H1 (cell line): Measurements from ENCODE around the gene LENG1. TPM values are rescaled to one million over a fixed set of nuclear protein-coding genes. Genes with fewer than 3 reads are reported as not detected.

ENCODE experiments used
- CTCF ChIA-PET: fragments of 300-600 bp; sonication (Branson Sonifier 250); formaldehyde crosslinking; loops from one replicate; lab custom pipeline; 2021; ENCODE audit not compliant: partially characterized antibody; lab: Charles Lee
- POLR2A ChIA-PET: fragments of 300-600 bp; sonication (Branson Sonifier 250); formaldehyde crosslinking; loops from one replicate; lab custom pipeline; 2021; ENCODE audit warnings: inconsistent platforms; ENCODE audit not compliant: partially characterized antibody; lab: Charles Lee
- DNase-seq, 2 experiments: peaks; one replicate each; pipeline versions ENCODE4 v3.0.0 to v3.0.0-alpha.2; 2010 to 2022; ENCODE audit warnings: low spot score in 2 of 2, low read depth in 1 of 2, mixed read lengths in 1 of 2
- FAIRE-seq: peaks from 2 replicates; lab custom pipeline; 2011; peaks lifted over from hg19 to GRCh38; lab: Jason Lieb, UNC
- H2AFZ ChIP-seq: 2 replicates; pipeline ENCODE4 v1.8.1; 2012; ENCODE audit warnings: low read length, inconsistent platforms
- H2AK5ac ChIP-seq: 2 replicates; pipeline ENCODE4 v1.6.1; 2013; ENCODE audit warnings: low read depth, low read length
- H2BK120ac ChIP-seq: replicated peaks from 2 replicates; pipeline ENCODE3; 2013; ENCODE audit warnings: low read depth, low read length, inconsistent platforms
- H2BK12ac ChIP-seq: 2 replicates; pipeline ENCODE4 v1.6.1; 2013; ENCODE audit warnings: low read depth, low read length
- H2BK15ac ChIP-seq: 2 replicates; pipeline ENCODE4 v1.6.1; 2013; ENCODE audit warnings: low read length
- H2BK20ac ChIP-seq: 2 replicates; pipeline ENCODE4 v1.6.1; 2013; ENCODE audit warnings: low read length
- H2BK5ac ChIP-seq: 2 replicates; pipeline ENCODE4 v1.6.1; 2013; ENCODE audit warnings: low read depth, low read length
- H3K14ac ChIP-seq: 2 replicates; pipeline ENCODE4 v1.6.1; 2013; ENCODE audit warnings: inconsistent platforms; ENCODE audit not compliant: insufficient read length
- H3K18ac ChIP-seq: 2 replicates; pipeline ENCODE4 v1.6.1; 2013; ENCODE audit warnings: low read length; ENCODE audit errors: extremely low read depth
- H3K23ac ChIP-seq: 2 replicates; pipeline ENCODE4 v1.6.1; 2013; ENCODE audit warnings: inconsistent platforms; ENCODE audit not compliant: insufficient read length
- H3K23me2 ChIP-seq: 2 replicates; pipeline ENCODE4 v1.6.1; 2013; ENCODE audit warnings: low read depth, low read length
- H3K27ac ChIP-seq: 2 replicates; pipeline ENCODE4 v1.6.1; 2011; ENCODE audit warnings: low read depth, low read length, inconsistent platforms
- H3K27me3 ChIP-seq, 4 experiments: replicated peaks in 1 of 4; 1 replicate in 1 of 4; 2 replicates in 3 of 4; pipeline versions ENCODE4 v1.6.1 to v1.8.1; 2011 to 2013; ENCODE audit warnings: low read length in 3 of 4, mild to moderate bottlenecking in 3 of 4, inconsistent platforms in 2 of 4, mixed read lengths in 2 of 4, moderate library complexity in 1 of 4; ENCODE audit not compliant: control insufficient read depth in 3 of 4, insufficient read depth in 3 of 4; ENCODE audit errors: extremely low read depth in 1 of 4
- H3K36me3 ChIP-seq, 4 experiments: 2 replicates each; pipeline versions ENCODE4 v1.6.1 to v1.8.1; 2011 to 2013; ENCODE audit warnings: mild to moderate bottlenecking in 4 of 4, low read length in 3 of 4, moderate library complexity in 2 of 4, control low read depth in 1 of 4, inconsistent platforms in 1 of 4; ENCODE audit not compliant: insufficient read depth in 4 of 4, control insufficient read depth in 2 of 4
- H3K4ac ChIP-seq: replicated peaks from 2 replicates; pipeline ENCODE3; 2013; ENCODE audit warnings: low read length, low read depth, mixed read lengths, inconsistent platforms; ENCODE audit not compliant: insufficient read length
- H3K4me1 ChIP-seq, 4 experiments: replicated peaks in 1 of 4; 1 replicate in 1 of 4; 2 replicates in 3 of 4; pipeline versions ENCODE4 v1.6.1 to v1.8.1; 2011 to 2013; ENCODE audit warnings: low read length in 3 of 4, inconsistent platforms in 2 of 4, mixed read lengths in 1 of 4; ENCODE audit not compliant: insufficient read depth in 4 of 4, control insufficient read depth in 3 of 4
- H3K4me2 ChIP-seq, 2 experiments: 2 replicates each; pipeline versions ENCODE4 v1.6.1 to v1.8.1; 2011 to 2013; ENCODE audit warnings: low read depth in 2 of 2, low read length in 2 of 2, control low read depth in 1 of 2, inconsistent platforms in 1 of 2, mild to moderate bottlenecking in 1 of 2; ENCODE audit not compliant: insufficient read depth in 1 of 2
- H3K4me3 ChIP-seq, 4 experiments: fragments of 200-600, 300-600 bp in 1 of 4; sonication (generic), shearing (Covaris generic), sonication (Bioruptor Twin) in 1 of 4; 2 replicates each; pipeline versions ENCODE4 v1.5.1 to v1.8.1; 2011 to 2016; ENCODE audit warnings: low read length in 4 of 4, low read depth in 3 of 4, control low read depth in 2 of 4, inconsistent platforms in 2 of 4, mild to moderate bottlenecking in 2 of 4, mixed read lengths in 1 of 4, moderate library complexity in 1 of 4; ENCODE audit not compliant: insufficient read depth in 2 of 4; ENCODE audit errors: extremely low read depth in 1 of 4
- H3K56ac ChIP-seq: replicated peaks from 2 replicates; pipeline ENCODE3; 2013; ENCODE audit warnings: low read depth, mild to moderate bottlenecking, mixed read lengths, low read length, inconsistent platforms; ENCODE audit not compliant: insufficient read length
- H3K79me1 ChIP-seq: 2 replicates; pipeline ENCODE4 v1.6.1; 2013; ENCODE audit warnings: low read depth, low read length, control low read depth
- H3K79me2 ChIP-seq, 2 experiments: 2 replicates each; pipeline versions ENCODE4 v1.6.1 to v1.8.1; 2012 to 2013; ENCODE audit warnings: low read length in 2 of 2, mild to moderate bottlenecking in 2 of 2, inconsistent platforms in 1 of 2; ENCODE audit not compliant: insufficient read depth in 2 of 2, control insufficient read depth in 1 of 2
- H3K9ac ChIP-seq, 4 experiments: replicated peaks in 1 of 4; 1 replicate in 1 of 4; 2 replicates in 3 of 4; pipeline versions ENCODE4 v1.6.1 to v1.8.1; 2011 to 2013; ENCODE audit warnings: low read depth in 3 of 4, low read length in 3 of 4, control low read depth in 2 of 4, mild to moderate bottlenecking in 2 of 4, moderate library complexity in 2 of 4, inconsistent platforms in 1 of 4; ENCODE audit errors: extremely low read depth in 1 of 4
- H3K9me3 ChIP-seq, 2 experiments: 2 replicates each; pipeline versions ENCODE4 v1.6.1 to v1.8.1; 2012 to 2013; ENCODE audit warnings: mild to moderate bottlenecking in 2 of 2, moderate library complexity in 2 of 2, control low read depth in 1 of 2, inconsistent platforms in 1 of 2, low read depth in 1 of 2, low read length in 1 of 2, mixed read lengths in 1 of 2; ENCODE audit not compliant: insufficient read depth in 2 of 2
- H4K20me1 ChIP-seq, 2 experiments: replicated peaks in 1 of 2; 2 replicates each; pipeline versions ENCODE3 to v1.8.1; 2011 to 2013; ENCODE audit warnings: inconsistent platforms in 2 of 2, low read length in 2 of 2, mild to moderate bottlenecking in 1 of 2; ENCODE audit not compliant: insufficient read depth in 2 of 2, control insufficient read depth in 1 of 2
- H4K5ac ChIP-seq: 2 replicates; pipeline ENCODE4 v1.6.1; 2013; ENCODE audit warnings: low read length, low read depth, mixed read lengths, inconsistent platforms; ENCODE audit not compliant: insufficient read length
- H4K8ac ChIP-seq: 2 replicates; pipeline ENCODE4 v1.8.0; 2013; ENCODE audit warnings: mild to moderate bottlenecking, moderate library complexity, low read length, inconsistent platforms; ENCODE audit not compliant: insufficient read depth; ENCODE audit errors: extremely low read depth
- H4K91ac ChIP-seq: replicated peaks from 2 replicates; pipeline ENCODE3; 2013; ENCODE audit warnings: low read length, mixed read lengths, inconsistent platforms; ENCODE audit not compliant: insufficient read length
- ATF2 ChIP-seq: IDR thresholded peaks from 2 replicates; pipeline ENCODE4 v1.6.1; 2012; ENCODE audit warnings: low read length, inconsistent platforms
- NANOG ChIP-seq: IDR thresholded peaks from 2 replicates; pipeline ENCODE4 v1.6.1; 2011; ENCODE audit warnings: low read length, low read depth, mild to moderate bottlenecking, inconsistent platforms; ENCODE audit not compliant: insufficient read depth, poor library complexity, severe bottlenecking
- POU5F1 ChIP-seq: IDR thresholded peaks from 2 replicates; pipeline ENCODE4 v1.6.1; 2011; ENCODE audit warnings: low read depth, mild to moderate bottlenecking, low read length, moderate library complexity
- RXRA ChIP-seq: IDR thresholded peaks from 2 replicates; pipeline ENCODE4 v1.6.1; 2011; ENCODE audit warnings: low read depth, mild to moderate bottlenecking, low read length, moderate library complexity; ENCODE audit not compliant: insufficient read depth
- SUZ12 ChIP-seq: fragments of 200-600 bp; sonication (generic); IDR thresholded peaks from 2 replicates; pipeline ENCODE4 v1.6.1; 2012; ENCODE audit warnings: mild to moderate bottlenecking, inconsistent platforms, low read length, moderate library complexity, mixed read lengths
- WGBS, 2 experiments: shearing (Covaris generic) in 1 of 2; methylation state at CpG; one replicate each; pipeline versions ENCODE4 v1.1.6 to v1.1.7; 2013 to 2015; ENCODE audit warnings: low lambda C conversion rate in 2 of 2, mixed read lengths in 2 of 2, inconsistent platforms in 1 of 2, low coverage in 1 of 2, missing lambda C conversion rate in 1 of 2; ENCODE audit not compliant: insufficient replicate concordance in 2 of 2, insufficient coverage in 1 of 2, insufficient read length in 1 of 2; ENCODE audit errors: extremely low coverage in 1 of 2, missing lambda C conversion rate in 1 of 2; 5-methylcytosine and 5-hydroxymethylcytosine counted together
- polyA plus RNA-seq, 7 experiments: library from polyadenylated mRNA; depleted of rRNA in 3 of 7; stranded (reverse) in 5 of 7; unstranded in 2 of 7; fragments of >200 nt in 5 of 7; fragments of 200-250 nt in 2 of 7; gene quantifications; 1 replicate in 5 of 7; 2 replicates in 1 of 7; 4 replicates in 1 of 7; pipeline versions ENCODE4 v1.2.1 to v1.2.3, GENCODE V29; 2011 to 2013; ENCODE audit warnings: missing spikeins in 2 of 7, mixed read lengths in 2 of 7
- total RNA-seq: library from RNA; stranded (reverse); fragmentation: NEBNext Ultra II Directional; extraction: Animal tissue kit (Norgen Biotek cat#: 25700); gene quantifications from 2 replicates; pipeline ENCODE4 v1.2.1, GENCODE V29; 2021

The LENG1 gene
- total and polyA plus RNA-seq, 2 of the 8 experiments (the other 6 are each of a cell fraction or from before 2014, with no cell fraction given) = 1.2 to 4.4 TPM

GRCh38 chr19:54191811-54192453 lies 32.4 kb upstream of the LENG1 start:
- H4K20me1 ChIP-seq = peaks cover 0 to 4% of the 10 kb centered on the region in 2 experiments
- H3K56ac ChIP-seq = no peak overlapping the region
- FAIRE-seq = no peak
- H3K36me3 ChIP-seq = peaks cover 3 to 19% (median 5%) of the 10 kb centered on the region in 4 experiments; a peak in 7 of 8 replicates
- H3K79me1 ChIP-seq = peaks cover 13% of the 10 kb centered on the region
- H2BK15ac ChIP-seq = no peak overlapping the region
- no peak overlapping the region for H4K5ac ChIP-seq
- TF ChIP-seq POU5F1 = no peak
- no peak for TF ChIP-seq RXRA
- no peak for TF ChIP-seq SUZ12
- TF ChIP-seq ATF2 = no peak
- TF ChIP-seq NANOG = no peak
- no peak overlapping the region for H3K23ac ChIP-seq
- no peak overlapping the region for H2BK12ac ChIP-seq
- no peak for DNase-seq
- peak overlapping the region; percentile 69; the same call in 1 of the 2 replicates for H2BK5ac ChIP-seq
- H3K9ac ChIP-seq = peak overlapping the region; percentile 56 to 97 (median 82)
- peak overlapping the region; percentile 82; the same call in 1 of the 2 replicates for H2AK5ac ChIP-seq
- no peaks in the 10 kb centered on the region for H3K9me3 ChIP-seq
- H3K18ac ChIP-seq = no peak overlapping the region
- H3K79me2 ChIP-seq = peaks cover 3 to 25% of the 10 kb centered on the region in 2 experiments; a peak in 3 of 4 replicates
- H2BK120ac ChIP-seq = no peak overlapping the region
- no peak overlapping the region for H2AFZ ChIP-seq
- no peak overlapping the region for H4K91ac ChIP-seq
- H3K4me3 ChIP-seq = peak overlapping the region; percentile 62 to 91 (median 75)
- H4K8ac ChIP-seq = no peak overlapping the region
- H3K27ac ChIP-seq = 0 out of 2 replicates have a peak overlapping the region, but pooled peaks have one; percentile 99
- H3K4me1 ChIP-seq = peaks cover 3 to 12% (median 7%) of the 10 kb centered on the region in 4 experiments; a peak in 5 of 7 replicates
- no peak overlapping the region for H3K14ac ChIP-seq
- H3K4me2 ChIP-seq = peak overlapping the region; percentile 77 to 97
- ChIA-PET CTCF (interaction anchor here (0.6 to 1.4 kb wide), 7 partner anchors 12 to 338 kb away, joined by 3 to 5 read pairs (median 3); no protein-coding TSS in a partner anchor), POLR2A (interaction anchor here (0.7 to 28.7 kb wide), 12 partner anchors 9 to 76 kb away, joined by 3 to 909 read pairs (median 4); partner anchors contain the start of genes CNOT3, PRPF31, RPS9 and TFPT)
- H2BK20ac ChIP-seq = no peak overlapping the region
- H3K23me2 ChIP-seq = peaks cover 11% of the 10 kb centered on the region
- H3K27me3 ChIP-seq = no peaks in the 10 kb centered on the region
- no peak overlapping the region for H3K4ac ChIP-seq
- WGBS, 2 experiments = 77% methylated on average over 17 of the region's 19 CpGs; no CpG with 5 or more reads in 1 of the 2 experiments
